SU-DHL-6 (cell line): Measurements from ENCODE around the gene PBX1.

Source experiments
- H2AFZ ChIP-seq: fragments of 200-600 bp; sonication (generic); 2 replicates; pipeline ENCODE4 v1.6.1; 2014; ENCODE audit warnings: low read depth, mild to moderate bottlenecking, moderate library complexity, mixed read lengths, antibody characterized with exemption, low read length; ENCODE audit not compliant: severe bottlenecking
- H3F3A ChIP-seq: fragments of 200-600 bp; shearing (Covaris generic); 2 replicates; pipeline ENCODE4 v1.6.0; 2016; ENCODE audit warnings: antibody characterized with exemption, mild to moderate bottlenecking; ENCODE audit not compliant: insufficient read depth
- H3K27ac ChIP-seq: fragments of 200-600 bp; sonication (generic); 2 replicates; pipeline ENCODE4 v1.5.1; 2016; ENCODE audit warnings: low read depth, mild to moderate bottlenecking, low read length, moderate library complexity, mixed read lengths
- H3K27me3 ChIP-seq: fragments of 200-600 bp; sonication (generic), shearing (Covaris generic); 2 replicates; pipeline ENCODE4 v1.6.0; 2014; ENCODE audit warnings: mild to moderate bottlenecking, low read length
- H3K36me3 ChIP-seq: fragments of 200-600 bp; sonication (generic); 2 replicates; pipeline ENCODE4 v1.6.1; 2014; ENCODE audit warnings: mild to moderate bottlenecking, low read length, mixed read lengths
- H3K4me2 ChIP-seq: fragments of 300-600, 200-600 bp; shearing (Covaris generic), sonication (generic); 2 replicates; pipeline ENCODE4 v1.6.0; 2014; ENCODE audit warnings: low read length, low read depth, mild to moderate bottlenecking; ENCODE audit not compliant: poor library complexity, severe bottlenecking
- H3K4me3 ChIP-seq: fragments of 200-600 bp; sonication (generic); 2 replicates; pipeline ENCODE4 v1.5.1; 2014; ENCODE audit warnings: antibody characterized with exemption, low read length, mild to moderate bottlenecking, mixed read lengths; ENCODE audit not compliant: insufficient read depth, poor library complexity, severe bottlenecking
- H3K79me2 ChIP-seq: fragments of 200-600 bp; sonication (generic); 2 replicates; pipeline ENCODE4 v1.6.1; 2014; ENCODE audit warnings: mild to moderate bottlenecking, low read length, moderate library complexity; ENCODE audit not compliant: insufficient read depth
- H3K9ac ChIP-seq: fragments of 200-600 bp; sonication (generic); 2 replicates; pipeline ENCODE4 v1.7.0; 2014; ENCODE audit warnings: mild to moderate bottlenecking, low read length
- H3K9me2 ChIP-seq: fragments of 200-600 bp; sonication (generic); replicated peaks from 2 replicates; pipeline ENCODE4 v1.6.1; 2014; ENCODE audit warnings: low read length; ENCODE audit not compliant: insufficient read depth
- H3K9me3 ChIP-seq: fragments of 200-600 bp; sonication (generic); 2 replicates; pipeline ENCODE4 v1.6.1; 2014; ENCODE audit warnings: low read length, mixed read lengths; ENCODE audit not compliant: insufficient read depth
- H4K20me1 ChIP-seq: fragments of 200-600 bp; sonication (generic); 2 replicates; pipeline ENCODE4 v1.6.1; 2014; ENCODE audit warnings: low read depth, mild to moderate bottlenecking, antibody characterized with exemption, low read length, moderate library complexity, mixed read lengths
- EZH2phosphoT487 ChIP-seq: fragments of 200-600 bp; sonication (generic), shearing (Covaris generic); conservative IDR thresholded peaks from 2 replicates; pipeline ENCODE4 v1.6.1; 2018; ENCODE audit warnings: mild to moderate bottlenecking, antibody characterized with exemption, low read length, moderate library complexity, mixed read lengths
- TF ChIP-seq, protein P1 (sequence below): fragments of 200-600 bp; sonication (generic); IDR thresholded peaks from one replicate; pipeline ENCODE4 v1.5.1; 2017; ENCODE audit warnings: antibody characterized with exemption, mild to moderate bottlenecking, low read length, moderate library complexity; ENCODE audit not compliant: insufficient read depth, poor library complexity, severe bottlenecking

The PBX1 gene

DNA sequence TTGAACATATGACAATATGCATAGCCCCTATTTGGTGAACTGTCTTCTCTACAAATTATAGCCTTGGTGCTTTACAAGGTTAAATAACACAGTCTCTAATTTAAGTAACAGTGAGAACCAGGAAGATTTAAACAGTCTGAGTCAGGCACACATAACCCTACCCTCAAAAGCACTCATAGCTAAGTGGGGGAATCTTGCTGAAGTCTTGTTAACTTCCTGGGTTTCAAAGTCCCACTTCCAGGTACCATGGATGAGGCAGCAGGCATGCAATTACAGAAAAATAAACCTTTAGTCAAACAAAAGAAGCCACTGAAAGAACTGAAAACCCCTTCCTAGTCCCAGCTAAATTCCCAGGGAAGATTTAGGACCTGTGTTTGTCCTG is 147.6 kb downstream of the PBX1 start:
- H3K9ac ChIP-seq = no peak overlapping the region
- no peaks in the 10 kb centered on the region for H3F3A ChIP-seq
- H3K27me3 ChIP-seq = no peaks in the 10 kb centered on the region

DNA sequence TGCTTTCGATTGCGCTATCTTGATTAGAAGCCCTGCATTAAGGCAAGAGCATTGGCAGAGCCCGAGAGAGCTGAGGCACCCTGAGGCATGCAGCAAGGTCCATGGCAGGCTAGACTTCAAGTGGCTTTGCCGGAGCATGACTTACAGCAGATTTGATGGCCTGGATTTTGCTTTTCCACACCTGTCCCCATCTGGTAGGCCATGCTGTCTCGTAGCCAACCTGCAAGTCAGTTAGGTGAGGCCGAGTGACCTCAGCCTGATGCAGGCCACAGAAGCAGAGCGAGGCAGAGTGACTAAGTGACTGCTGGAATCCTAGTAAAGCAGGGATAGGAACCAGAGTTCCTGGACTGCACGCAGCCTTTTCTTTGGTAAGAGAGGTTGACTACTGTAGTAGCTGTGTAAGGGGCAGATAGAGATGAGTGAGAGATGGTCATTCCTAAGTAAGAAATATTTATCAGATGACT is 148.9 kb downstream of the PBX1 start:
- no peak overlapping the region for H3K4me3 ChIP-seq
- no peak for TF ChIP-seq EZH2phosphoT487
- TF ChIP-seq, protein P1, sequence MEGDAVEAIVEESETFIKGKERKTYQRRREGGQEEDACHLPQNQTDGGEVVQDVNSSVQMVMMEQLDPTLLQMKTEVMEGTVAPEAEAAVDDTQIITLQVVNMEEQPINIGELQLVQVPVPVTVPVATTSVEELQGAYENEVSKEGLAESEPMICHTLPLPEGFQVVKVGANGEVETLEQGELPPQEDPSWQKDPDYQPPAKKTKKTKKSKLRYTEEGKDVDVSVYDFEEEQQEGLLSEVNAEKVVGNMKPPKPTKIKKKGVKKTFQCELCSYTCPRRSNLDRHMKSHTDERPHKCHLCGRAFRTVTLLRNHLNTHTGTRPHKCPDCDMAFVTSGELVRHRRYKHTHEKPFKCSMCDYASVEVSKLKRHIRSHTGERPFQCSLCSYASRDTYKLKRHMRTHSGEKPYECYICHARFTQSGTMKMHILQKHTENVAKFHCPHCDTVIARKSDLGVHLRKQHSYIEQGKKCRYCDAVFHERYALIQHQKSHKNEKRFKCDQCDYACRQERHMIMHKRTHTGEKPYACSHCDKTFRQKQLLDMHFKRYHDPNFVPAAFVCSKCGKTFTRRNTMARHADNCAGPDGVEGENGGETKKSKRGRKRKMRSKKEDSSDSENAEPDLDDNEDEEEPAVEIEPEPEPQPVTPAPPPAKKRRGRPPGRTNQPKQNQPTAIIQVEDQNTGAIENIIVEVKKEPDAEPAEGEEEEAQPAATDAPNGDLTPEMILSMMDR = no peak
- no peak overlapping the region for H3K9ac ChIP-seq
- H3K79me2 ChIP-seq = no peaks in the 10 kb centered on the region
- H3K4me2 ChIP-seq = no peak overlapping the region
- H3K9me2 ChIP-seq = no peaks in the 10 kb centered on the region
- no peaks in the 10 kb centered on the region for H3K36me3 ChIP-seq
- no peaks in the 10 kb centered on the region for H3K9me3 ChIP-seq
- H4K20me1 ChIP-seq = no peaks in the 10 kb centered on the region
- no peak overlapping the region for H3K27ac ChIP-seq
- H3K27me3 ChIP-seq = no peaks in the 10 kb centered on the region
- H2AFZ ChIP-seq = no peak overlapping the region
- no peaks in the 10 kb centered on the region for H3F3A ChIP-seq

More for the DNA sequence above, 147.6 kb downstream of the PBX1 start:
- H3K9me2 ChIP-seq = no peaks in the 10 kb centered on the region
- no peaks in the 10 kb centered on the region for H3K79me2 ChIP-seq
- H2AFZ ChIP-seq = no peak overlapping the region
- no peaks in the 10 kb centered on the region for H4K20me1 ChIP-seq
- H3K27ac ChIP-seq = no peak overlapping the region
- H3K4me2 ChIP-seq = no peak overlapping the region
- no peak for TF ChIP-seq EZH2phosphoT487
- TF ChIP-seq, protein P1 = no peak
- no peaks in the 10 kb centered on the region for H3K9me3 ChIP-seq
- H3K4me3 ChIP-seq = no peak overlapping the region
- no peaks in the 10 kb centered on the region for H3K36me3 ChIP-seq

DNA sequence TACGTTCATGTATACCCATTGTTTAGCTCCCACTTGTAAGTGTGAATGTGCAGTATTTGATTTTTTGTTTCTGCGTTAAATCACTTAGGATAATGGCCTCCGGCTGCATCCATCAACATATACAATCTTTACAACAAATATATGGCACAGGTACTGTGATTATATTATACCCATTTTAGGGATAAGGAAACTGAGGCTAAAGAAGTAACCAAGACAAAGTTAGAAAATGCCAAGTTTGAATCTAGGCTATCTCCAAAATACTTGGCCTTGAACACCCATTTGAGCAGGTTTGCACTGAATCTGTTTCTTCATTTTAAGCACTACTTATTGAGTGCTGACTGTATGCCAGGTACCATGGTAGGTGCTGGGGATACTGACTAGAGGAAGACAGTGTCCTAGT is 149.6 kb downstream of the PBX1 start:
- no peaks in the 10 kb centered on the region for H3K79me2 ChIP-seq
- TF ChIP-seq EZH2phosphoT487 = no peak
- TF ChIP-seq, protein P1 = no peak
- no peaks in the 10 kb centered on the region for H3F3A ChIP-seq
- H3K4me2 ChIP-seq = no peak overlapping the region
- H2AFZ ChIP-seq = no peak overlapping the region
- no peaks in the 10 kb centered on the region for H3K36me3 ChIP-seq
- H3K4me3 ChIP-seq = no peak overlapping the region
- H3K9ac ChIP-seq = no peak overlapping the region
- H3K27ac ChIP-seq = no peak overlapping the region
- H3K27me3 ChIP-seq = no peaks in the 10 kb centered on the region
- no peaks in the 10 kb centered on the region for H3K9me2 ChIP-seq
- H4K20me1 ChIP-seq = no peaks in the 10 kb centered on the region
- no peaks in the 10 kb centered on the region for H3K9me3 ChIP-seq

- Histone ChIP-seq H4K20me1 (no peaks in the 10 kb centered on the region), H3F3A (no peaks in the 10 kb centered on the region), H3K4me2 (no peak overlapping the region), H2AFZ (no peak overlapping the region), H3K9me3 (no peaks in the 10 kb centered on the region), H3K79me2 (no peaks in the 10 kb centered on the region), H3K4me3 (no peak overlapping the region), H3K36me3 (no peaks in the 10 kb centered on the region), H3K9me2 (no peaks in the 10 kb centered on the region), H3K9ac (no peak overlapping the region), H3K27me3 (no peaks in the 10 kb centered on the region), H3K27ac (no peak overlapping the region)
- TF ChIP-seq, protein P1 = no peak
- no peak for TF ChIP-seq EZH2phosphoT487
Measured at GRCh38 chr1:164709126-164709525, 150.1 kb downstream of the PBX1 start.
